K562 (cell line): Measurements from ENCODE around the gene UTP14C. TPM values are rescaled to one million over a fixed set of nuclear protein-coding genes. Genes with fewer than 3 reads are reported as not detected.
A peak's percentile ranks its signal among the peaks of the same experiment; 100 is the strongest.

ENCODE experiments used
- ATAC-seq: fragments of 200-7000 bp; cut with Tn5 transposase; 3 replicates; pipeline ENCODE4 v1.9.1; 2020; ENCODE audit warnings: moderate library complexity
- BruUV-seq: library from RNA; stranded (reverse); fragments of 400-500 nt; replicated peaks from 2 replicates; lab custom pipeline; 2021; lab: Mats Ljungman, UMichigan
- CTCF ChIA-PET: fragments of 300-600 bp; formaldehyde crosslinking; extraction: SDS; loops from one replicate; lab custom pipeline; 2021; ENCODE audit warnings: low intra/inter-chr PET ratio; lab: Yijun Ruan, JAX
- POLR2A ChIA-PET: fragments of 300-600, 350-650 bp; sonication (Branson Sonifier 250); formaldehyde crosslinking; extraction: SDS; loops from one replicate; lab custom pipeline; 2021; ENCODE audit warnings: antibody characterized with exemption, inconsistent platforms; lab: Yijun Ruan, JAX
- DNase-seq, 4 experiments: peaks; one replicate each; pipeline versions ENCODE4 v3.0.0 to v3.0.0-alpha.2; 2011 to 2018; ENCODE audit warnings: low spot score in 3 of 4, mixed read lengths in 3 of 4; ENCODE audit errors: extremely low read depth in 1 of 4
- FAIRE-seq: peaks from 2 replicates; lab custom pipeline; 2011; peaks lifted over from hg19 to GRCh38; lab: Jason Lieb, UNC
- H2AFZ ChIP-seq: 2 replicates; pipeline ENCODE4 v1.6.0; 2011; ENCODE audit warnings: low read depth, low read length, control low read depth, inconsistent platforms
- H3K27ac ChIP-seq: fragments of 200-600 bp; 3 replicates; pipeline ENCODE4 v1.8.0; 2011; ENCODE audit warnings: low read depth, mild to moderate bottlenecking, control low read depth, inconsistent platforms, low read length, moderate library complexity, mixed read lengths; ENCODE audit errors: extremely low read depth
- H3K27me3 ChIP-seq, 2 experiments: fragments of 300-600 bp in 1 of 2; 2 replicates in 1 of 2; 3 replicates in 1 of 2; pipeline versions ENCODE4 v1.6.0 to v1.8.0; 2011; ENCODE audit warnings: inconsistent platforms in 2 of 2, low read length in 2 of 2, mild to moderate bottlenecking in 1 of 2, mixed read lengths in 1 of 2, moderate library complexity in 1 of 2; ENCODE audit not compliant: control insufficient read depth in 2 of 2, insufficient read depth in 2 of 2
- H3K36me3 ChIP-seq: fragments of 300-600 bp; 3 replicates; pipeline ENCODE4 v1.8.0; 2011; ENCODE audit warnings: mild to moderate bottlenecking, low read length, inconsistent platforms; ENCODE audit not compliant: control insufficient read depth, insufficient read depth
- H3K4me1 ChIP-seq, 2 experiments: fragments of 200-600 bp in 1 of 2; replicated peaks in 1 of 2; 2 replicates in 1 of 2; 3 replicates in 1 of 2; pipeline versions ENCODE4 v1.5.1 to v1.8.0; 2011; ENCODE audit warnings: inconsistent platforms in 2 of 2, low read length in 2 of 2, mild to moderate bottlenecking in 1 of 2, mixed read lengths in 1 of 2, moderate library complexity in 1 of 2; ENCODE audit not compliant: control insufficient read depth in 2 of 2, insufficient read depth in 2 of 2
- H3K4me2 ChIP-seq: 2 replicates; pipeline ENCODE4 v1.6.1; 2011; ENCODE audit warnings: low read length, control low read depth, inconsistent platforms, mixed read lengths; ENCODE audit not compliant: insufficient read depth
- H3K4me3 ChIP-seq: fragments of 200-600 bp; sonication (generic), shearing (Covaris generic); 2 replicates; pipeline ENCODE4 v1.5.1; 2016; ENCODE audit warnings: control low read depth, inconsistent platforms
- H3K79me2 ChIP-seq: fragments of 200-600 bp; 3 replicates; pipeline ENCODE4 v1.8.0; 2011; ENCODE audit warnings: low read length, inconsistent platforms; ENCODE audit not compliant: control insufficient read depth, insufficient read depth
- H3K9ac ChIP-seq, 2 experiments: 2 replicates each; pipeline versions ENCODE4 v1.6.0 to v1.6.1; 2011; ENCODE audit warnings: low read depth in 2 of 2, low read length in 2 of 2, control low read depth in 1 of 2, inconsistent platforms in 1 of 2, mild to moderate bottlenecking in 1 of 2, mixed read lengths in 1 of 2; ENCODE audit not compliant: insufficient read depth in 1 of 2
- H3K9me1 ChIP-seq: one replicate; pipeline ENCODE4 v1.6.0; 2011; ENCODE audit warnings: inconsistent platforms, mild to moderate bottlenecking, low read length, moderate library complexity; ENCODE audit not compliant: control insufficient read depth, insufficient read depth
- H3K9me3 ChIP-seq: replicated peaks from 2 replicates; pipeline ENCODE4 v1.5.1; 2011; ENCODE audit warnings: low read depth, low read length, inconsistent platforms; ENCODE audit not compliant: control insufficient read depth, insufficient read depth
- H4K20me1 ChIP-seq: replicated peaks from 2 replicates; pipeline ENCODE4 v1.6.1; 2011; ENCODE audit warnings: low read length, inconsistent platforms, mixed read lengths; ENCODE audit not compliant: control insufficient read depth, insufficient read depth
- CEBPZ ChIP-seq: fragments of 150-350 bp; IDR thresholded peaks from 2 replicates; pipeline ENCODE4 v1.6.1; 2014; ENCODE audit warnings: low read depth, mild to moderate bottlenecking, low read length, borderline replicate concordance
- CHD1 ChIP-seq: fragments of 200-600 bp; sonication (generic); IDR thresholded peaks from one replicate; pipeline ENCODE4 v1.6.1; 2012; ENCODE audit warnings: mild to moderate bottlenecking, moderate library complexity, low read length, inconsistent platforms
- DDX20 ChIP-seq: fragments of 450-650 bp; IDR thresholded peaks from 2 replicates; pipeline ENCODE4 v1.6.1; 2016; ENCODE audit warnings: missing genetic modification characterization, low read depth, mild to moderate bottlenecking, missing compliant biosample characterization, moderate library complexity
- GABPA ChIP-seq: fragments of 200-800 bp; sonication (Bioruptor generic); conservative IDR thresholded peaks from 2 replicates; pipeline ENCODE4 v1.6.1; 2016; ENCODE audit warnings: low read depth, missing genetic modification characterization, missing compliant biosample characterization
- HDGF ChIP-seq: fragments of 450-650 bp; IDR thresholded peaks from 2 replicates; pipeline ENCODE4 v1.6.1; 2016
- IRF2 ChIP-seq: sonication (generic); formaldehyde crosslinking; IDR thresholded peaks from 2 replicates; pipeline ENCODE4 v1.8.1; 2022; ENCODE audit warnings: mild to moderate bottlenecking, missing genetic modification reagents
- KAT7 ChIP-seq: sonication (generic); formaldehyde crosslinking; IDR thresholded peaks from 2 replicates; pipeline ENCODE4 v1.8.0; 2022; ENCODE audit warnings: missing genetic modification reagents, mild to moderate bottlenecking, borderline replicate concordance
- LCOR ChIP-seq: sonication (generic); formaldehyde crosslinking; IDR thresholded peaks from 2 replicates; pipeline ENCODE4 v1.8.0; 2022; ENCODE audit warnings: mild to moderate bottlenecking, missing genetic modification reagents
- MEIS2 ChIP-seq: fragments of 450-650 bp; IDR thresholded peaks from 2 replicates; pipeline ENCODE4 v1.6.1; 2014; ENCODE audit warnings: mild to moderate bottlenecking; ENCODE audit not compliant: partially characterized antibody
- POLR2AphosphoS5 ChIP-seq: IDR thresholded peaks from 2 replicates; pipeline ENCODE4 v1.6.1; 2011; ENCODE audit warnings: mild to moderate bottlenecking, low read depth, low read length, moderate library complexity; ENCODE audit not compliant: control insufficient read depth, insufficient read depth
- TARDBP ChIP-seq: fragments of 450-650 bp; IDR thresholded peaks from 2 replicates; pipeline ENCODE4 v1.6.1; 2016
- XRCC3 ChIP-seq: fragments of 450-650 bp; IDR thresholded peaks from 2 replicates; pipeline ENCODE4 v1.6.1; 2017; ENCODE audit warnings: mild to moderate bottlenecking, moderate library complexity
- ZNF140 ChIP-seq: fragments of 250-450 bp; sonication (Bioruptor Pico); IDR thresholded peaks from 2 replicates; pipeline ENCODE4 v1.8.0; 2021; ENCODE audit warnings: moderate library complexity, mild to moderate bottlenecking, inconsistent platforms
- ZNF592 ChIP-seq: fragments of 450-650 bp; IDR thresholded peaks from 2 replicates; pipeline ENCODE4 v1.6.1; 2017; ENCODE audit warnings: antibody characterized with exemption, mild to moderate bottlenecking
- WGBS: fragments of 100-300 bp; shearing (Covaris generic); methylation state at CpG from one replicate; pipeline ENCODE4 v1.1.6; 2016; ENCODE audit warnings: low coverage, mixed read lengths; ENCODE audit not compliant: insufficient coverage; ENCODE audit errors: missing lambda C conversion rate; 5-methylcytosine and 5-hydroxymethylcytosine counted together
- in situ Hi-C: fragments of 300-500 bp; cut with MboI; formaldehyde crosslinking; loops from 4 replicates; pipeline ENCODE4 v1.15.0; 2018; ENCODE audit warnings: inconsistent platforms, mixed read lengths
- intact Hi-C: fragments of 100-400 bp; cut with micrococcal nuclease; formaldehyde crosslinking; loops from 2 replicates; pipeline ENCODE4 v1.14.2; 2022
- polyA plus RNA-seq, 8 experiments: library from polyadenylated mRNA; depleted of rRNA in 4 of 8; stranded (reverse) in 5 of 8; unstranded in 3 of 8; fragments of >200 nt; fragmentation: Nextera tagmentation in 2 of 8; fragmentation: Illumina TruSeq in 1 of 8; extraction: Ambion mirVana in 2 of 8; extraction: Trizol in 1 of 8; gene quantifications; 2 replicates each; pipeline versions ENCODE4 v1.2.1 to v1.2.3, GENCODE V29; 2011 to 2014; ENCODE audit warnings: inconsistent platforms in 1 of 8, missing spikeins in 1 of 8
- total RNA-seq, 7 experiments: library from RNA; depleted of rRNA in 6 of 7; stranded (reverse); fragments of >200 nt in 6 of 7; fragmentation: Illumina TruSeq in 2 of 7; extraction: Trizol in 2 of 7; gene quantifications; 2 replicates each; pipeline versions ENCODE4 v1.2.1 to v1.2.3, GENCODE V29; 2011 to 2021; ENCODE audit warnings: low replicate concordance in 1 of 7

Gene UTP14C
- total and polyA plus RNA-seq, 9 of the 15 experiments (the other 6 are each of a cell fraction or from before 2014, with no cell fraction given), result 3.4 to 10.3 (median 6.0) TPM

GRCh38 chr13:52011632-52012511 is 12.6 kb upstream of the UTP14C start, which contains the start of gene ALG11:
Gene ALG11, plus strand, starts transcription at chr13:52012398. Its CDS starts 21 bp downstream, at chr13:52012419.
- H3K4me3 ChIP-seq, result peak within 1 kb of the TSS; percentile 90
- H3K9me1 ChIP-seq, result no peaks in the 10 kb centered on the region
- no peaks in the 10 kb centered on the region for H3K27me3 ChIP-seq
- ChIA-PET POLR2A (interaction anchor here (0.7 to 1.6 kb wide), 4 partner anchors 10 to 79 kb away, joined by 3 to 7 read pairs (median 4); no protein-coding TSS in a partner anchor), CTCF (no interaction called here)
- H3K4me1 ChIP-seq, result peaks cover 9 to 13% of the 10 kb centered on the region in 2 experiments; a peak in 4 of 5 replicates
- H3K4me2 ChIP-seq, result peak within 1 kb of the TSS; percentile 86
- peak within 1 kb of the TSS; percentile 87 for H3K27ac ChIP-seq
- in situ Hi-C loops, result no loop called here
- no peaks in the 10 kb centered on the region for H4K20me1 ChIP-seq
- under 1% methylated on average over 34 of the region's 82 CpGs for WGBS
- DNase-seq, result peak; percentile 87 to 97 (median 92)
- ATAC-seq, result peak; percentile 96
- BruUV-seq, result no TSS peak
- peak; percentile 99 for FAIRE-seq
- intact Hi-C loops, result no loop called here
- H3K9ac ChIP-seq, result peak within 1 kb of the TSS; percentile 86 to 96
- no peaks in the 10 kb centered on the region for H3K9me3 ChIP-seq
- H3K36me3 ChIP-seq, result peaks cover 5% of the 10 kb centered on the region; the same call in 1 of the 3 replicates
- H3K79me2 ChIP-seq, result peaks cover 92% of the 10 kb centered on the region
- H2AFZ ChIP-seq, result peak within 1 kb of the TSS; percentile 91
- TF ChIP-seq ZNF592 (no peak), CEBPZ (peak; percentile 57; the same call in 1 of the 2 replicates), LCOR (CRISPR knock-in tag) (no peak), CHD1 (no peak), POLR2AphosphoS5 (peak; percentile 70; the same call in 1 of the 2 replicates), MEIS2 (peak; percentile 79), ZNF140 (CRISPR knock-in tag) (no peak), IRF2 (no peak), HDGF (no peak), KAT7 (CRISPR knock-in tag) (peak; percentile 82; the same call in 1 of the 2 replicates), XRCC3 (no peak), DDX20 (tag) (no peak), TARDBP (0 out of 2 replicates have a peak, but pooled peaks have one; percentile 46), GABPA (tag) (peak; percentile 84)
